BLaER1 (cell line): ENCODE results near the gene MAP9.

Source experiments
- H3K27ac ChIP-seq: shearing (Covaris generic); formaldehyde crosslinking; 2 replicates; pipeline ENCODE4 v1.8.1; 2022
- H3K27me3 ChIP-seq: shearing (Covaris generic); formaldehyde crosslinking; 2 replicates; pipeline ENCODE4 v1.8.1; 2022
- H3K36me3 ChIP-seq: shearing (Covaris generic); formaldehyde crosslinking; 2 replicates; pipeline ENCODE4 v1.8.1; 2022
- H3K4me1 ChIP-seq: shearing (Covaris generic); formaldehyde crosslinking; 2 replicates; pipeline ENCODE4 v1.8.1; 2022
- H3K4me2 ChIP-seq: shearing (Covaris generic); formaldehyde crosslinking; 2 replicates; pipeline ENCODE4 v1.8.1; 2022
- H3K4me3 ChIP-seq: shearing (Covaris generic); formaldehyde crosslinking; 2 replicates; pipeline ENCODE4 v1.8.1; 2022
- H3K9ac ChIP-seq: shearing (Covaris generic); formaldehyde crosslinking; 2 replicates; pipeline ENCODE4 v1.8.1; 2022
- H3K9me3 ChIP-seq: shearing (Covaris generic); formaldehyde crosslinking; 2 replicates; pipeline ENCODE4 v1.8.1; 2022
- H4K20me1 ChIP-seq: shearing (Covaris generic); formaldehyde crosslinking; 2 replicates; pipeline ENCODE4 v1.8.1; 2022
- Cebpa-rat ChIP-seq: shearing (Covaris generic); IDR thresholded peaks from 2 replicates; pipeline ENCODE4 v1.8.1; 2022

MAP9 gene

GRCh38 chr4:155307731-155308277, 69.0 kb downstream of the MAP9 start:
- H3K4me3 ChIP-seq, result no peak overlapping the region
- no peaks in the 10 kb centered on the region for H3K27me3 ChIP-seq
- H3K4me2 ChIP-seq, result no peak overlapping the region
- H3K27ac ChIP-seq, result no peak overlapping the region
- no peaks in the 10 kb centered on the region for H3K4me1 ChIP-seq
- no peaks in the 10 kb centered on the region for H3K36me3 ChIP-seq
- TF ChIP-seq Cebpa-rat, result no peak
- no peaks in the 10 kb centered on the region for H3K9me3 ChIP-seq
- no peaks in the 10 kb centered on the region for H4K20me1 ChIP-seq
- H3K9ac ChIP-seq, result no peak overlapping the region

GRCh38 chr4:155305619-155306018, 71.1 kb downstream of the MAP9 start:
- no peaks in the 10 kb centered on the region for H3K4me1 ChIP-seq
- no peaks in the 10 kb centered on the region for H3K36me3 ChIP-seq
- H3K4me3 ChIP-seq, result no peak overlapping the region
- H3K27me3 ChIP-seq, result no peaks in the 10 kb centered on the region
- no peaks in the 10 kb centered on the region for H4K20me1 ChIP-seq
- no peak overlapping the region for H3K4me2 ChIP-seq
- H3K27ac ChIP-seq, result no peak overlapping the region
- H3K9ac ChIP-seq, result no peak overlapping the region
- no peaks in the 10 kb centered on the region for H3K9me3 ChIP-seq
- no peak for TF ChIP-seq Cebpa-rat

GRCh38 chr4:155304375-155304774, 72.4 kb downstream of the MAP9 start:
- TF ChIP-seq Cebpa-rat, result no peak
- no peaks in the 10 kb centered on the region for H3K27me3 ChIP-seq
- no peak overlapping the region for H3K4me3 ChIP-seq
- H3K9me3 ChIP-seq, result no peaks in the 10 kb centered on the region
- no peaks in the 10 kb centered on the region for H4K20me1 ChIP-seq
- H3K4me1 ChIP-seq, result no peaks in the 10 kb centered on the region
- H3K9ac ChIP-seq, result no peak overlapping the region
- H3K36me3 ChIP-seq, result no peaks in the 10 kb centered on the region
- no peak overlapping the region for H3K4me2 ChIP-seq
- H3K27ac ChIP-seq, result no peak overlapping the region

- Histone ChIP-seq H3K9me3 (peaks cover 22% of the 10 kb centered on the region), H3K27me3 (no peaks in the 10 kb centered on the region), H3K4me3 (no peak overlapping the region), H3K4me1 (no peaks in the 10 kb centered on the region), H3K4me2 (no peak overlapping the region), H3K27ac (no peak overlapping the region), H4K20me1 (no peaks in the 10 kb centered on the region), H3K9ac (no peak overlapping the region), H3K36me3 (no peaks in the 10 kb centered on the region)
- no peak for TF ChIP-seq Cebpa-rat
These were observed 77.7 kb downstream of the MAP9 start for GRCh38 chr4:155299103-155299502.
